H1 (cell line): ENCODE measurements around the gene GGN. TPM values are rescaled to one million over a fixed set of nuclear protein-coding genes. Genes with fewer than 3 reads are reported as not detected.

Experiments
- CTCF ChIA-PET: fragments of 300-600 bp; sonication (Branson Sonifier 250); formaldehyde crosslinking; loops from one replicate; lab custom pipeline; 2021; ENCODE audit not compliant: partially characterized antibody; lab: Charles Lee
- POLR2A ChIA-PET: fragments of 300-600 bp; sonication (Branson Sonifier 250); formaldehyde crosslinking; loops from one replicate; lab custom pipeline; 2021; ENCODE audit warnings: inconsistent platforms; ENCODE audit not compliant: partially characterized antibody; lab: Charles Lee
- DNase-seq, 2 experiments: peaks; one replicate each; pipeline versions ENCODE4 v3.0.0 to v3.0.0-alpha.2; 2010 to 2022; ENCODE audit warnings: low spot score in 2 of 2, low read depth in 1 of 2, mixed read lengths in 1 of 2
- FAIRE-seq: peaks from 2 replicates; lab custom pipeline; 2011; peaks lifted over from hg19 to GRCh38; lab: Jason Lieb, UNC
- H2AFZ ChIP-seq: 2 replicates; pipeline ENCODE4 v1.8.1; 2012; ENCODE audit warnings: low read length, inconsistent platforms
- H2AK5ac ChIP-seq: 2 replicates; pipeline ENCODE4 v1.6.1; 2013; ENCODE audit warnings: low read depth, low read length
- H2BK120ac ChIP-seq: replicated peaks from 2 replicates; pipeline ENCODE3; 2013; ENCODE audit warnings: low read depth, low read length, inconsistent platforms
- H2BK12ac ChIP-seq: 2 replicates; pipeline ENCODE4 v1.6.1; 2013; ENCODE audit warnings: low read depth, low read length
- H2BK15ac ChIP-seq: 2 replicates; pipeline ENCODE4 v1.6.1; 2013; ENCODE audit warnings: low read length
- H2BK20ac ChIP-seq: 2 replicates; pipeline ENCODE4 v1.6.1; 2013; ENCODE audit warnings: low read length
- H2BK5ac ChIP-seq: 2 replicates; pipeline ENCODE4 v1.6.1; 2013; ENCODE audit warnings: low read depth, low read length
- H3K14ac ChIP-seq: 2 replicates; pipeline ENCODE4 v1.6.1; 2013; ENCODE audit warnings: inconsistent platforms; ENCODE audit not compliant: insufficient read length
- H3K18ac ChIP-seq: 2 replicates; pipeline ENCODE4 v1.6.1; 2013; ENCODE audit warnings: low read length; ENCODE audit errors: extremely low read depth
- H3K23ac ChIP-seq: 2 replicates; pipeline ENCODE4 v1.6.1; 2013; ENCODE audit warnings: inconsistent platforms; ENCODE audit not compliant: insufficient read length
- H3K23me2 ChIP-seq: 2 replicates; pipeline ENCODE4 v1.6.1; 2013; ENCODE audit warnings: low read depth, low read length
- H3K27ac ChIP-seq: 2 replicates; pipeline ENCODE4 v1.6.1; 2011; ENCODE audit warnings: low read depth, low read length, inconsistent platforms
- H3K27me3 ChIP-seq, 4 experiments: replicated peaks in 1 of 4; 1 replicate in 1 of 4; 2 replicates in 3 of 4; pipeline versions ENCODE4 v1.6.1 to v1.8.1; 2011 to 2013; ENCODE audit warnings: low read length in 3 of 4, mild to moderate bottlenecking in 3 of 4, inconsistent platforms in 2 of 4, mixed read lengths in 2 of 4, moderate library complexity in 1 of 4; ENCODE audit not compliant: control insufficient read depth in 3 of 4, insufficient read depth in 3 of 4; ENCODE audit errors: extremely low read depth in 1 of 4
- H3K36me3 ChIP-seq, 4 experiments: 2 replicates each; pipeline versions ENCODE4 v1.6.1 to v1.8.1; 2011 to 2013; ENCODE audit warnings: mild to moderate bottlenecking in 4 of 4, low read length in 3 of 4, moderate library complexity in 2 of 4, control low read depth in 1 of 4, inconsistent platforms in 1 of 4; ENCODE audit not compliant: insufficient read depth in 4 of 4, control insufficient read depth in 2 of 4
- H3K4ac ChIP-seq: replicated peaks from 2 replicates; pipeline ENCODE3; 2013; ENCODE audit warnings: low read length, low read depth, mixed read lengths, inconsistent platforms; ENCODE audit not compliant: insufficient read length
- H3K4me1 ChIP-seq, 4 experiments: replicated peaks in 1 of 4; 1 replicate in 1 of 4; 2 replicates in 3 of 4; pipeline versions ENCODE4 v1.6.1 to v1.8.1; 2011 to 2013; ENCODE audit warnings: low read length in 3 of 4, inconsistent platforms in 2 of 4, mixed read lengths in 1 of 4; ENCODE audit not compliant: insufficient read depth in 4 of 4, control insufficient read depth in 3 of 4
- H3K4me2 ChIP-seq, 2 experiments: 2 replicates each; pipeline versions ENCODE4 v1.6.1 to v1.8.1; 2011 to 2013; ENCODE audit warnings: low read depth in 2 of 2, low read length in 2 of 2, control low read depth in 1 of 2, inconsistent platforms in 1 of 2, mild to moderate bottlenecking in 1 of 2; ENCODE audit not compliant: insufficient read depth in 1 of 2
- H3K4me3 ChIP-seq, 4 experiments: fragments of 200-600, 300-600 bp in 1 of 4; sonication (generic), shearing (Covaris generic), sonication (Bioruptor Twin) in 1 of 4; 2 replicates each; pipeline versions ENCODE4 v1.5.1 to v1.8.1; 2011 to 2016; ENCODE audit warnings: low read length in 4 of 4, low read depth in 3 of 4, control low read depth in 2 of 4, inconsistent platforms in 2 of 4, mild to moderate bottlenecking in 2 of 4, mixed read lengths in 1 of 4, moderate library complexity in 1 of 4; ENCODE audit not compliant: insufficient read depth in 2 of 4; ENCODE audit errors: extremely low read depth in 1 of 4
- H3K56ac ChIP-seq: replicated peaks from 2 replicates; pipeline ENCODE3; 2013; ENCODE audit warnings: low read depth, mild to moderate bottlenecking, mixed read lengths, low read length, inconsistent platforms; ENCODE audit not compliant: insufficient read length
- H3K79me1 ChIP-seq: 2 replicates; pipeline ENCODE4 v1.6.1; 2013; ENCODE audit warnings: low read depth, low read length, control low read depth
- H3K79me2 ChIP-seq, 2 experiments: 2 replicates each; pipeline versions ENCODE4 v1.6.1 to v1.8.1; 2012 to 2013; ENCODE audit warnings: low read length in 2 of 2, mild to moderate bottlenecking in 2 of 2, inconsistent platforms in 1 of 2; ENCODE audit not compliant: insufficient read depth in 2 of 2, control insufficient read depth in 1 of 2
- H3K9ac ChIP-seq, 4 experiments: replicated peaks in 1 of 4; 1 replicate in 1 of 4; 2 replicates in 3 of 4; pipeline versions ENCODE4 v1.6.1 to v1.8.1; 2011 to 2013; ENCODE audit warnings: low read depth in 3 of 4, low read length in 3 of 4, control low read depth in 2 of 4, mild to moderate bottlenecking in 2 of 4, moderate library complexity in 2 of 4, inconsistent platforms in 1 of 4; ENCODE audit errors: extremely low read depth in 1 of 4
- H3K9me3 ChIP-seq, 2 experiments: 2 replicates each; pipeline versions ENCODE4 v1.6.1 to v1.8.1; 2012 to 2013; ENCODE audit warnings: mild to moderate bottlenecking in 2 of 2, moderate library complexity in 2 of 2, control low read depth in 1 of 2, inconsistent platforms in 1 of 2, low read depth in 1 of 2, low read length in 1 of 2, mixed read lengths in 1 of 2; ENCODE audit not compliant: insufficient read depth in 2 of 2
- H4K20me1 ChIP-seq, 2 experiments: replicated peaks in 1 of 2; 2 replicates each; pipeline versions ENCODE3 to v1.8.1; 2011 to 2013; ENCODE audit warnings: inconsistent platforms in 2 of 2, low read length in 2 of 2, mild to moderate bottlenecking in 1 of 2; ENCODE audit not compliant: insufficient read depth in 2 of 2, control insufficient read depth in 1 of 2
- H4K5ac ChIP-seq: 2 replicates; pipeline ENCODE4 v1.6.1; 2013; ENCODE audit warnings: low read length, low read depth, mixed read lengths, inconsistent platforms; ENCODE audit not compliant: insufficient read length
- H4K8ac ChIP-seq: 2 replicates; pipeline ENCODE4 v1.8.0; 2013; ENCODE audit warnings: mild to moderate bottlenecking, moderate library complexity, low read length, inconsistent platforms; ENCODE audit not compliant: insufficient read depth; ENCODE audit errors: extremely low read depth
- H4K91ac ChIP-seq: replicated peaks from 2 replicates; pipeline ENCODE3; 2013; ENCODE audit warnings: low read length, mixed read lengths, inconsistent platforms; ENCODE audit not compliant: insufficient read length
- BACH1 ChIP-seq: IDR thresholded peaks from 2 replicates; pipeline ENCODE4 v1.6.1; 2012; ENCODE audit warnings: low read length, improper control_type of control experiment
- CBX5 ChIP-seq: fragments of 300-800, 300-1000 bp; sonication (generic); IDR thresholded peaks from 2 replicates; pipeline ENCODE4 v1.7.1; 2016; ENCODE audit warnings: antibody characterized with exemption, low read length, low read depth
- CTCF ChIP-seq, 3 experiments: IDR thresholded peaks; 1 replicate in 2 of 3; 2 replicates in 1 of 3; pipeline versions ENCODE4 v1.5.1 to v1.6.1; 2011; ENCODE audit warnings: low read length in 3 of 3, mild to moderate bottlenecking in 3 of 3, inconsistent platforms in 2 of 3, low read depth in 1 of 3, moderate library complexity in 1 of 3; ENCODE audit not compliant: insufficient read depth in 1 of 3; ENCODE audit errors: control extremely low read depth in 1 of 3
- EGR1 ChIP-seq: IDR thresholded peaks from 2 replicates; pipeline ENCODE4 v1.6.1; 2011; ENCODE audit warnings: low read depth, low read length, borderline replicate concordance
- KDM1A ChIP-seq: fragments of 200-600, 300-600 bp; sonication (generic); IDR thresholded peaks from 2 replicates; pipeline ENCODE4 v1.7.1; 2016; ENCODE audit warnings: mild to moderate bottlenecking, low read length, borderline replicate concordance
- KDM5A ChIP-seq: fragments of 200-600 bp; IDR thresholded peaks from 2 replicates; pipeline ENCODE4 v1.7.1; 2012; ENCODE audit warnings: mild to moderate bottlenecking, low read length, inconsistent platforms, mixed read lengths
- MAX ChIP-seq: IDR thresholded peaks from 2 replicates; pipeline ENCODE4 v1.6.1; 2012; ENCODE audit warnings: inconsistent platforms
- SIRT6 ChIP-seq: IDR thresholded peaks from one replicate; pipeline ENCODE4 v1.7.1; 2012; ENCODE audit warnings: low read length, inconsistent platforms
- TAF7 ChIP-seq: optimal IDR thresholded peaks from 2 replicates; pipeline ENCODE3; 2011; ENCODE audit warnings: low read depth, mild to moderate bottlenecking, inconsistent platforms, low read length, moderate library complexity, borderline replicate concordance
- USF2 ChIP-seq: IDR thresholded peaks from 2 replicates; pipeline ENCODE4 v1.6.1; 2011; ENCODE audit warnings: low read length, improper control_type of control experiment
- WGBS, 2 experiments: shearing (Covaris generic) in 1 of 2; methylation state at CpG; one replicate each; pipeline versions ENCODE4 v1.1.6 to v1.1.7; 2013 to 2015; ENCODE audit warnings: low lambda C conversion rate in 2 of 2, mixed read lengths in 2 of 2, inconsistent platforms in 1 of 2, low coverage in 1 of 2, missing lambda C conversion rate in 1 of 2; ENCODE audit not compliant: insufficient replicate concordance in 2 of 2, insufficient coverage in 1 of 2, insufficient read length in 1 of 2; ENCODE audit errors: extremely low coverage in 1 of 2, missing lambda C conversion rate in 1 of 2; 5-methylcytosine and 5-hydroxymethylcytosine counted together
- polyA plus RNA-seq, 7 experiments: library from polyadenylated mRNA; depleted of rRNA in 3 of 7; stranded (reverse) in 5 of 7; unstranded in 2 of 7; fragments of >200 nt in 5 of 7; fragments of 200-250 nt in 2 of 7; gene quantifications; 1 replicate in 5 of 7; 2 replicates in 1 of 7; 4 replicates in 1 of 7; pipeline versions ENCODE4 v1.2.1 to v1.2.3, GENCODE V29; 2011 to 2013; ENCODE audit warnings: missing spikeins in 2 of 7, mixed read lengths in 2 of 7
- total RNA-seq: library from RNA; stranded (reverse); fragmentation: NEBNext Ultra II Directional; extraction: Animal tissue kit (Norgen Biotek cat#: 25700); gene quantifications from 2 replicates; pipeline ENCODE4 v1.2.1, GENCODE V29; 2021

The GGN gene
- total and polyA plus RNA-seq, 2 of the 8 experiments (the other 6 are each of a cell fraction or from before 2014, with no cell fraction given): 0.47 to 1.2 TPM

GRCh38 chr19:38422438-38422837 lies 34.6 kb upstream of the GGN start:
- Histone ChIP-seq H3K9ac (no peak overlapping the region), H3K4me2 (no peak overlapping the region), H2BK12ac (no peak overlapping the region; the same call in 1 of the 2 replicates), H3K79me1 (no peaks in the 10 kb centered on the region), H3K23me2 (peaks cover 7% of the 10 kb centered on the region), H3K9me3 (no peaks in the 10 kb centered on the region), H2BK20ac (no peak overlapping the region), H3K27me3 (peaks cover 0 to 7% (median 5%) of the 10 kb centered on the region in 4 experiments; a peak in 4 of 7 replicates), H3K23ac (no peak overlapping the region), H3K18ac (no peak overlapping the region), H2BK120ac (no peak overlapping the region), H3K27ac (no peak overlapping the region), H3K4me1 (peaks cover 4 to 15% (median 13%) of the 10 kb centered on the region in 4 experiments; a peak in 6 of 7 replicates), H4K20me1 (no peaks in the 10 kb centered on the region), H4K91ac (no peak overlapping the region), H3K79me2 (no peaks in the 10 kb centered on the region), H2AFZ (no peak overlapping the region), H3K4ac (no peak overlapping the region), H2AK5ac (no peak overlapping the region), H4K5ac (no peak overlapping the region), H2BK15ac (no peak overlapping the region), H3K56ac (no peak overlapping the region), H3K4me3 (no peak overlapping the region), H3K14ac (no peak overlapping the region), H3K36me3 (no peaks in the 10 kb centered on the region), H2BK5ac (no peak overlapping the region), H4K8ac (no peak overlapping the region)
- TF ChIP-seq KDM5A (no peak), EGR1 (no peak), SIRT6 (no peak), KDM1A (no peak), CTCF (IDR thresholded peaks at IDR 0.05; ENCODE audit: control extremely low read depth in 1 of 3, insufficient read depth in 1 of 3, low read depth in 1 of 3, low read length in 3 of 3) (no peak), MAX (no peak), TAF7 (no peak), BACH1 (no peak), USF2 (no peak), CBX5 (no peak)
- DNase-seq (no peak), FAIRE-seq (no peak)
- ChIA-PET POLR2A (interaction anchor here (0.8 to 1.5 kb wide), 3 partner anchors 12 to 27 kb away, joined by 3 to 6 read pairs (median 3); no protein-coding TSS in a partner anchor), CTCF (interaction anchor here (0.6 to 1.1 kb wide), 3 partner anchors 9 to 205 kb away, joined by 3 to 4 read pairs (median 3); no protein-coding TSS in a partner anchor)
- 94% methylated on average over 7 of the region's 7 CpGs; no CpG with 5 or more reads in 1 of the 2 experiments for WGBS, 2 experiments
